ENCODE measurements around the gene MAP2K4.

DNA sequence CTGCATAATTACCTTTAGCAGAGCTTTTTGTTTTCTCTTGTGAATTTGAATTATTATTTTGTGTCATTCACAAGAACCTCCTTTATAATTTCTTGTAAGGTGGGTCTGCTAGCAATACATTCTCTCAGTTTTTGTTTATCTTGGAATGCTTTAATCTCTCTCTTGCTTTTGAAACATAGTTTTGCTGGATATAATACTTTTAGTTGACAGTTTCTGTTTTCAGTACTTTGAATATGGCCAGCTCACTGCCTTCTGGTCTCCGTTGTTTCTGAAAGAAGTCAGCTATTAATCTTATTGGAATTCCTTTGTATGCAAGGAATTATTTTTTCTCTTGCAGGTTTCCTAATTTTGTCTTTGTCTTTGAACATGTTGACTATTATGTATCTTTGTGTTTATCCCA, 167.0 kb downstream of the MAP2K4 start:
- TF ChIP-seq EP300 (IDR thresholded peaks at IDR 0.05; ENCODE audit: borderline replicate concordance in 1 of 2, low read depth in 2 of 2, low read length in 2 of 2): no peak
- no peak for TF ChIP-seq JUND (IDR thresholded peaks at IDR 0.05; ENCODE audit: low read length)
